ENCODE measurements around the gene JAG1. TPM values are rescaled to one million over a fixed set of nuclear protein-coding genes. Genes with fewer than 3 reads are reported as not detected.

JAG1 gene
- total RNA-seq, 3 donors from 2014 or later (not counting 1 experiment from before 2014, with no cell fraction given) = 8.1 to 12.3 (median 8.7) TPM

DNA sequence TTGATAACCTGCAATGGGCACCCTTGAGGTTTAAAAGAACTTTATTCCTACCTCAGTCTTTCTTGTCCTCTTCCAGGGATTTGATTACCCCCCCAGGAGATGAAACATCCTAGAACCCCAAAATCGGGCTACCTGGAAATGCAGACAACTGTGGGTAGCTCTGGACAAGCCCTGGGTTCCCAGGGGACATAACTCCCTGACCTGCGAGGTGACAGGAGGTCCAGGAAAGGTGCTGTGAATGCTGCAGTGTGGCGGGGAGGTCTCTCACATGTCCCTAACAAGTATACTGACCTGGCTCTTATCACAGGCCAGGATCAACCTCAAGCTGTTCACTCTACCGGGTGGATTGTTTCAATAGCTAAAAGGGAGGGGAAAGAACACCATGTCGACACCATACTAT lies 11.6 kb downstream of the JAG1 start:
- Histone ChIP-seq H3K27ac (ENCODE audit: low read length) (no peak overlapping the region), H3K36me3 (ENCODE audit: control insufficient read depth, insufficient read depth, low read length) (no peaks in the 10 kb centered on the region), H3K9me3 (ENCODE audit: control insufficient read depth, insufficient read depth, low read length) (no peaks in the 10 kb centered on the region), H3K4me3 (ENCODE audit: low read length) (no peak overlapping the region), H3K4me1 (ENCODE audit: control insufficient read depth, insufficient read depth, low read length) (no peaks in the 10 kb centered on the region), H3K27me3 (ENCODE audit: control insufficient read depth, insufficient read depth, low read length) (no peaks in the 10 kb centered on the region)
- no peak overlapping the region for H3K27ac Mint-ChIP-seq
- H3K4me1 Mint-ChIP-seq = no peaks in the 10 kb centered on the region
- ATAC-seq = no peak
- TF ChIP-seq CTCF (IDR thresholded peaks at IDR 0.05) = no peak
- no peaks in the 10 kb centered on the region for H3K36me3 Mint-ChIP-seq
- H3K4me3 Mint-ChIP-seq = no peak overlapping the region
- intact Hi-C loops (cut with micrococcal nuclease) = no loop called here
- H3K9me3 Mint-ChIP-seq = no peaks in the 10 kb centered on the region
- WGBS (ENCODE audit: insufficient coverage) = 96% methylated on average over 3 of the region's 5 CpGs
- DNase-seq = no peak
- peaks cover 3 to 8% of the 10 kb centered on the region in 2 donors for H3K27me3 Mint-ChIP-seq (ENCODE audit: low read depth in 2 of 2)

DNA sequence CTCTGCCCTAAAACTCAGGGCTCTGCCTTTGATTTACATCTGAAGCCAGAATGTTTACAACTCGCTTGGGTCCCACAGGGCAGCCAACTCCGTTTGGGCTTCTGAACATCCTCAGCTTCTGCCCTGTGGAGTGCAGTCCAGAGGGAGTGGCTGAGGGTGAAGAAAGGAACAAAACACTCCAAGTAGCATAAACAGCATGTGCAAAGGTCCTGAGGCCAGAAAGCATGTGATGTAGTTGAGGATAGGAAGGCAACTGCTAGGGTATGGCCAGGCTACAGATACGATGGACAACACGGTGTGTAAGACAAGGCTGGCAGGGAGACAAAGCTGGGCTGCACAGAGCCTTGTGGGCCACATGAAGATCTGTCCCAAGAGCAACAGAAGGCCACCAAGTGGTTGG lies 12.5 kb downstream of the JAG1 start:
- Mint-ChIP-seq H3K27ac (no peak overlapping the region), H3K27me3 (ENCODE audit: low read depth in 2 of 2) (peaks cover 3 to 8% of the 10 kb centered on the region in 2 donors), H3K9me3 (no peaks in the 10 kb centered on the region), H3K4me3 (no peak overlapping the region), H3K36me3 (no peaks in the 10 kb centered on the region), H3K4me1 (no peaks in the 10 kb centered on the region)
- no peak for TF ChIP-seq CTCF (IDR thresholded peaks at IDR 0.05)
- H3K27me3 ChIP-seq (ENCODE audit: control insufficient read depth, insufficient read depth, low read length) = no peaks in the 10 kb centered on the region
- WGBS (ENCODE audit: insufficient coverage) = 87% methylated on average over 4 of the region's 4 CpGs
- H3K27ac ChIP-seq (ENCODE audit: low read length) = no peak overlapping the region
- H3K36me3 ChIP-seq (ENCODE audit: control insufficient read depth, insufficient read depth, low read length) = no peaks in the 10 kb centered on the region
- ATAC-seq (no peak), DNase-seq (no peak)
- H3K9me3 ChIP-seq (ENCODE audit: control insufficient read depth, insufficient read depth, low read length) = no peaks in the 10 kb centered on the region
- intact Hi-C loops (cut with micrococcal nuclease) = no loop called here
- H3K4me1 ChIP-seq (ENCODE audit: control insufficient read depth, insufficient read depth, low read length) = no peaks in the 10 kb centered on the region
- H3K4me3 ChIP-seq (ENCODE audit: low read length) = no peak overlapping the region

GRCh38 chr20:10660661-10661060 lies 13.1 kb downstream of the JAG1 start:
- Mint-ChIP-seq H3K36me3 (no peaks in the 10 kb centered on the region), H3K4me3 (no peak overlapping the region), H3K4me1 (no peaks in the 10 kb centered on the region), H3K9me3 (no peaks in the 10 kb centered on the region), H3K27ac (no peak overlapping the region), H3K27me3 (ENCODE audit: low read depth in 2 of 2) (peaks cover 3 to 8% of the 10 kb centered on the region in 2 donors)
- no peak for ATAC-seq
- Histone ChIP-seq H3K27ac (ENCODE audit: low read length) (no peak overlapping the region), H3K9me3 (ENCODE audit: control insufficient read depth, insufficient read depth, low read length) (no peaks in the 10 kb centered on the region), H3K4me1 (ENCODE audit: control insufficient read depth, insufficient read depth, low read length) (no peaks in the 10 kb centered on the region), H3K4me3 (ENCODE audit: low read length) (no peak overlapping the region), H3K36me3 (ENCODE audit: control insufficient read depth, insufficient read depth, low read length) (no peaks in the 10 kb centered on the region), H3K27me3 (ENCODE audit: control insufficient read depth, insufficient read depth, low read length) (no peaks in the 10 kb centered on the region)
- intact Hi-C loops (cut with micrococcal nuclease) = no loop called here
- no peak for DNase-seq
- 85% methylated on average over 11 of the region's 11 CpGs for WGBS (ENCODE audit: insufficient coverage)
- no peak for TF ChIP-seq CTCF (IDR thresholded peaks at IDR 0.05)
